H1 (cell line): ENCODE data around the gene GAD2.
A peak's percentile ranks its signal among the peaks of the same experiment; 100 is the strongest.

Source experiments
- ATF2 ChIP-seq: IDR thresholded peaks from 2 replicates; pipeline ENCODE4 v1.6.1; 2012; ENCODE audit warnings: low read length, inconsistent platforms
- ATF3 ChIP-seq: IDR thresholded peaks from 2 replicates; pipeline ENCODE4 v1.6.1; 2011; ENCODE audit warnings: low read depth, mild to moderate bottlenecking, low read length; ENCODE audit not compliant: insufficient read depth
- CHD1 ChIP-seq: IDR thresholded peaks from 2 replicates; pipeline ENCODE4 v1.6.1; 2012; ENCODE audit warnings: low read depth, low read length, improper control_type of control experiment
- CHD2 ChIP-seq: IDR thresholded peaks from 2 replicates; pipeline ENCODE4 v1.6.1; 2012; ENCODE audit warnings: low read length, improper control_type of control experiment
- CTCF ChIP-seq, 3 experiments: IDR thresholded peaks; 1 replicate in 2 of 3; 2 replicates in 1 of 3; pipeline versions ENCODE4 v1.5.1 to v1.6.1; 2011; ENCODE audit warnings: low read length in 3 of 3, mild to moderate bottlenecking in 3 of 3, inconsistent platforms in 2 of 3, low read depth in 1 of 3, moderate library complexity in 1 of 3; ENCODE audit not compliant: insufficient read depth in 1 of 3; ENCODE audit errors: control extremely low read depth in 1 of 3
- EZH2 ChIP-seq: fragments of 200-600 bp; sonication (generic); IDR thresholded peaks from 2 replicates; pipeline ENCODE4 v1.7.1; 2012; ENCODE audit warnings: low read depth, mild to moderate bottlenecking, moderate library complexity, low read length, inconsistent platforms; ENCODE audit not compliant: severe bottlenecking
- MAX ChIP-seq: IDR thresholded peaks from 2 replicates; pipeline ENCODE4 v1.6.1; 2012; ENCODE audit warnings: inconsistent platforms
- POLR2AphosphoS5 ChIP-seq: IDR thresholded peaks from 2 replicates; pipeline ENCODE4 v1.6.1; 2011; ENCODE audit warnings: low read depth, low read length
- RNF2 ChIP-seq: fragments of 200-900, 300-1000 bp; sonication (generic); IDR thresholded peaks from 2 replicates; pipeline ENCODE4 v1.7.1; 2016; ENCODE audit warnings: borderline replicate concordance, low read depth, mild to moderate bottlenecking, antibody characterized with exemption, low read length; ENCODE audit not compliant: poor library complexity, severe bottlenecking; ENCODE audit errors: missing control alignments
- SP1 ChIP-seq: IDR thresholded peaks from 2 replicates; pipeline ENCODE4 v1.6.1; 2011; ENCODE audit warnings: low read depth, low read length

GRCh38 chr10:26172131-26172530 lies 44.4 kb upstream of the GAD2 start:
- TF ChIP-seq MAX (no peak), ATF3 (no peak), ATF2 (no peak), CTCF (IDR thresholded peaks at IDR 0.05; ENCODE audit: control extremely low read depth in 1 of 3, insufficient read depth in 1 of 3, low read depth in 1 of 3, low read length in 3 of 3) (peak; percentile 6 to 27 (median 21); a peak in 2 of 4 replicates), POLR2AphosphoS5 (no peak), CHD1 (no peak), SP1 (no peak), EZH2 (no peak), CHD2 (no peak), RNF2 (no peak)
